Measurements from ENCODE around the gene RBL2.
A peak's percentile ranks its signal among the peaks of the same experiment; 100 is the strongest.
"Not testable (repeated sequence)": the region's sequence is repeated elsewhere in the genome, so short reads cannot be mapped to it uniquely, and the experiment has no call there.

RBL2 gene

DNA sequence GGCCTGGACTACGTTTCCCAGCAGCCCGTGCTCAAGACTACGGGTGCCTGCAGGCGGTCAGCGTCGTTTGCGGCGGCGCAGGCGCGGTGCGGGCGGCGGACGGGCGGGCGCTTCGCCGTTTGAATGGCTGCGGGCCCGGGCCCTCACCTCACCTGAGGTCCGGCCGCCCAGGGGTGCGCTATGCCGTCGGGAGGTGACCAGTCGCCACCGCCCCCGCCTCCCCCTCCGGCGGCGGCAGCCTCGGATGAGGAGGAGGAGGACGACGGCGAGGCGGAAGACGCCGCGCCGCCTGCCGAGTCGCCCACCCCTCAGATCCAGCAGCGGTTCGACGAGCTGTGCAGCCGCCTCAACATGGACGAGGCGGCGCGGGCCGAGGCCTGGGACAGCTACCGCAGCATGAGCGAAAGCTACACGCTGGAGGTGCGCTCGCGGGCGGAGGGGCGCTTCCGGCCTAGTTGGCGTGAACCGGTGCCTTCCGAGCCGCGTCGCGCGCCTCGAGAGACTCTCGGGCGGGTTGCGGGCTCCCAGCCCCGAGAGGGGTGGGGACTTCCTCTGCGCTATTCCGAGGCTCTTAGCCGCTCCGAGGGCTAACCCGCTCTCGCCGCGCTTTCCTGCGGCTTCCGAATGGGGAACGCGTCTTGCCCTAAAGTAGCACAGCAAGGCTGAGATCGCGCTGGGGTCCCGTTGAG lies at the start of gene RBL2 (continued):
- TF ChIP-seq, protein P1, sequence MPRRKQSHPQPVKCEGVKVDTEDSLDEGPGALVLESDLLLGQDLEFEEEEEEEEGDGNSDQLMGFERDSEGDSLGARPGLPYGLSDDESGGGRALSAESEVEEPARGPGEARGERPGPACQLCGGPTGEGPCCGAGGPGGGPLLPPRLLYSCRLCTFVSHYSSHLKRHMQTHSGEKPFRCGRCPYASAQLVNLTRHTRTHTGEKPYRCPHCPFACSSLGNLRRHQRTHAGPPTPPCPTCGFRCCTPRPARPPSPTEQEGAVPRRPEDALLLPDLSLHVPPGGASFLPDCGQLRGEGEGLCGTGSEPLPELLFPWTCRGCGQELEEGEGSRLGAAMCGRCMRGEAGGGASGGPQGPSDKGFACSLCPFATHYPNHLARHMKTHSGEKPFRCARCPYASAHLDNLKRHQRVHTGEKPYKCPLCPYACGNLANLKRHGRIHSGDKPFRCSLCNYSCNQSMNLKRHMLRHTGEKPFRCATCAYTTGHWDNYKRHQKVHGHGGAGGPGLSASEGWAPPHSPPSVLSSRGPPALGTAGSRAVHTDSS (tag by site-specific recombination; IDR thresholded peaks at IDR 0.05) = peak; percentile 33; the same call in 1 of the 2 replicates
- TF ChIP-seq, protein P2, sequence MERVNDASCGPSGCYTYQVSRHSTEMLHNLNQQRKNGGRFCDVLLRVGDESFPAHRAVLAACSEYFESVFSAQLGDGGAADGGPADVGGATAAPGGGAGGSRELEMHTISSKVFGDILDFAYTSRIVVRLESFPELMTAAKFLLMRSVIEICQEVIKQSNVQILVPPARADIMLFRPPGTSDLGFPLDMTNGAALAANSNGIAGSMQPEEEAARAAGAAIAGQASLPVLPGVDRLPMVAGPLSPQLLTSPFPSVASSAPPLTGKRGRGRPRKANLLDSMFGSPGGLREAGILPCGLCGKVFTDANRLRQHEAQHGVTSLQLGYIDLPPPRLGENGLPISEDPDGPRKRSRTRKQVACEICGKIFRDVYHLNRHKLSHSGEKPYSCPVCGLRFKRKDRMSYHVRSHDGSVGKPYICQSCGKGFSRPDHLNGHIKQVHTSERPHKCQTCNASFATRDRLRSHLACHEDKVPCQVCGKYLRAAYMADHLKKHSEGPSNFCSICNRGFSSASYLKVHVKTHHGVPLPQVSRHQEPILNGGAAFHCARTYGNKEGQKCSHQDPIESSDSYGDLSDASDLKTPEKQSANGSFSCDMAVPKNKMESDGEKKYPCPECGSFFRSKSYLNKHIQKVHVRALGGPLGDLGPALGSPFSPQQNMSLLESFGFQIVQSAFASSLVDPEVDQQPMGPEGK (tag by site-specific recombination; IDR thresholded peaks at IDR 0.05) = peak; percentile 59
- peak; percentile 71 for TF ChIP-seq ZFHX2 (tag by site-specific recombination; conservative IDR thresholded peaks at IDR 0.05)
- no peak for TF ChIP-seq HOXD13 (CRISPR knock-in tag; IDR thresholded peaks at IDR 0.05; ENCODE audit: borderline replicate concordance)
- peak; percentile 96 for TF ChIP-seq ZBTB8A (tag by site-specific recombination; IDR thresholded peaks at IDR 0.05)
- TF ChIP-seq SP3 (tag by site-specific recombination; IDR thresholded peaks at IDR 0.05) = 0 out of 2 replicates have a peak, but pooled peaks have one; percentile 27
- no peak for TF ChIP-seq ZNF677 (tag by site-specific recombination; IDR thresholded peaks at IDR 0.05)
- TF ChIP-seq, protein P3, sequence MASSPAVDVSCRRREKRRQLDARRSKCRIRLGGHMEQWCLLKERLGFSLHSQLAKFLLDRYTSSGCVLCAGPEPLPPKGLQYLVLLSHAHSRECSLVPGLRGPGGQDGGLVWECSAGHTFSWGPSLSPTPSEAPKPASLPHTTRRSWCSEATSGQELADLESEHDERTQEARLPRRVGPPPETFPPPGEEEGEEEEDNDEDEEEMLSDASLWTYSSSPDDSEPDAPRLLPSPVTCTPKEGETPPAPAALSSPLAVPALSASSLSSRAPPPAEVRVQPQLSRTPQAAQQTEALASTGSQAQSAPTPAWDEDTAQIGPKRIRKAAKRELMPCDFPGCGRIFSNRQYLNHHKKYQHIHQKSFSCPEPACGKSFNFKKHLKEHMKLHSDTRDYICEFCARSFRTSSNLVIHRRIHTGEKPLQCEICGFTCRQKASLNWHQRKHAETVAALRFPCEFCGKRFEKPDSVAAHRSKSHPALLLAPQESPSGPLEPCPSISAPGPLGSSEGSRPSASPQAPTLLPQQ (tag by site-specific recombination; IDR thresholded peaks at IDR 0.05) = peak; percentile 92
- TF ChIP-seq KLF16 (tag by site-specific recombination; IDR thresholded peaks at IDR 0.05) = peak; percentile 47
- no peak for TF ChIP-seq MYNN (tag by site-specific recombination; IDR thresholded peaks at IDR 0.05; ENCODE audit: borderline replicate concordance)
- TF ChIP-seq ZNF561 (tag by site-specific recombination; IDR thresholded peaks at IDR 0.05; ENCODE audit: borderline replicate concordance) = peak; percentile 93
- TF ChIP-seq, protein P4, sequence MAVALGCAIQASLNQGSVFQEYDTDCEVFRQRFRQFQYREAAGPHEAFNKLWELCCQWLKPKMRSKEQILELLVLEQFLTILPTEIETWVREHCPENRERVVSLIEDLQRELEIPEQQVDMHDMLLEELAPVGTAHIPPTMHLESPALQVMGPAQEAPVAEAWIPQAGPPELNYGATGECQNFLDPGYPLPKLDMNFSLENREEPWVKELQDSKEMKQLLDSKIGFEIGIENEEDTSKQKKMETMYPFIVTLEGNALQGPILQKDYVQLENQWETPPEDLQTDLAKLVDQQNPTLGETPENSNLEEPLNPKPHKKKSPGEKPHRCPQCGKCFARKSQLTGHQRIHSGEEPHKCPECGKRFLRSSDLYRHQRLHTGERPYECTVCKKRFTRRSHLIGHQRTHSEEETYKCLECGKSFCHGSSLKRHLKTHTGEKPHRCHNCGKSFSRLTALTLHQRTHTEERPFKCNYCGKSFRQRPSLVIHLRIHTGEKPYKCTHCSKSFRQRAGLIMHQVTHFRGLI (tag by site-specific recombination; IDR thresholded peaks at IDR 0.05) = peak; percentile 42; the same call in 1 of the 2 replicates

DNA sequence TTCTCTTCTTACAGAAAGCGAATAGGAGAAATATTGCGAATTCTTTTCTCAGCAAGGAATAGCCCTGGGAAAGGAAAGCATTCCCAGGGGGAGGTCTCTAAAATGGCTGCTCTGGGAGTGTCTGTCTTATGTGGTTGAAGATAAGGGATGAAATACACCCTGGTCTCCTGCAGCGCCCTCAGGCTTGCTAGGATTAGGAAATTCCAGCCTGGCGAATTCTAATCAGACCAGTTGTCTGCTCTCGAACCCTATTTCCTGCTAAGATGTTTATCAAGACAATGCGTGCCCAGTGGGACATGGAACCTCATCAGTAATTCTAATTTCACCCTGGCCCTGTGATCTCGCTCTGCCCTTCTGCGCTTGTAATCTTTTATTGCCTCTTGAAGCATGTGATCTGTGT lies 49.7 kb upstream of the RBL2 start:
- H3K36me3 ChIP-seq (ENCODE audit: control insufficient read depth in 2 of 2, insufficient read depth in 1 of 2, low read length in 2 of 2); POLR2A ChIA-PET; CTCF ChIA-PET; H3K4me3 ChIP-seq (ENCODE audit: low read depth, low read length); H3K9me3 ChIP-seq (ENCODE audit: control insufficient read depth, insufficient read depth, low read depth, low read length); H3K4me1 ChIP-seq (ENCODE audit: control insufficient read depth, insufficient read depth, low read length): not testable (repeated sequence)
- peak overlapping the region; percentile 48; the same call in 1 of the 2 replicates for H3K27ac ChIP-seq (ENCODE audit: extremely low read depth, low read depth, low read length)
- TF ChIP-seq TRIM28 (IDR thresholded peaks at IDR 0.05; ENCODE audit: borderline replicate concordance, low read length) = peak; percentile 85; the same call in 1 of the 2 replicates
- peak; percentile 38 for TF ChIP-seq ZNF529 (tag by site-specific recombination; IDR thresholded peaks at IDR 0.05; ENCODE audit: insufficient replicate concordance)
- TF ChIP-seq ZNF626 (tag by site-specific recombination; IDR thresholded peaks at IDR 0.05) = 0 out of 2 replicates have a peak, but pooled peaks have one; percentile 62
- TF ChIP-seq SETDB1 (IDR thresholded peaks at IDR 0.05; ENCODE audit: insufficient read length, low read length) = peak; percentile 89

DNA sequence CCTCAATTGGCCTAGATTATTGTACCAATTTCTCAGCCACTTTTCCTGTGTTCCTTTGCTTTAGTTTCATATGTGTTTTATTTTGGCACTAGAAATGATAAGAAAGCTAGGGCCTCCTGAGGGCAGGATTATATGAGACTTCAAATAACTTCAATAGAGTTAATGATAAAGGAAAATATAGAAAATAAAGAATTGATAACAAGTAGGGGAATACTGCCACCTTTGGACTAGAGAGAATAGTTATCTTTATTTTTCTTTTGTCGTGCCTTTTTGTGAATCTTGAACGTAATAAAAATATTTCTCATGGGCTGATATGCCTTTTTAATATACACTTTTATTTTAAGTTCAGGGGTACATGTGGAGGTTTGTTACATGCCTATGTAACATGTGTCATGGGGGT lies 29.3 kb upstream of the RBL2 start:
- ChIA-PET CTCF (no interaction called here), POLR2A (no interaction called here)
- no peaks in the 10 kb centered on the region for H3K4me1 ChIP-seq (ENCODE audit: control insufficient read depth, insufficient read depth, low read length)
- no peaks in the 10 kb centered on the region for H3K9me3 ChIP-seq (ENCODE audit: control insufficient read depth, insufficient read depth, low read depth, low read length)
- no peak overlapping the region for H3K4me3 ChIP-seq (ENCODE audit: low read depth, low read length)
- H3K27ac ChIP-seq (ENCODE audit: extremely low read depth, low read depth, low read length) = no peak overlapping the region
- H3K36me3 ChIP-seq (ENCODE audit: control insufficient read depth in 2 of 2, insufficient read depth in 1 of 2, low read length in 2 of 2) = no peaks in the 10 kb centered on the region
- TF ChIP-seq, protein P5, sequence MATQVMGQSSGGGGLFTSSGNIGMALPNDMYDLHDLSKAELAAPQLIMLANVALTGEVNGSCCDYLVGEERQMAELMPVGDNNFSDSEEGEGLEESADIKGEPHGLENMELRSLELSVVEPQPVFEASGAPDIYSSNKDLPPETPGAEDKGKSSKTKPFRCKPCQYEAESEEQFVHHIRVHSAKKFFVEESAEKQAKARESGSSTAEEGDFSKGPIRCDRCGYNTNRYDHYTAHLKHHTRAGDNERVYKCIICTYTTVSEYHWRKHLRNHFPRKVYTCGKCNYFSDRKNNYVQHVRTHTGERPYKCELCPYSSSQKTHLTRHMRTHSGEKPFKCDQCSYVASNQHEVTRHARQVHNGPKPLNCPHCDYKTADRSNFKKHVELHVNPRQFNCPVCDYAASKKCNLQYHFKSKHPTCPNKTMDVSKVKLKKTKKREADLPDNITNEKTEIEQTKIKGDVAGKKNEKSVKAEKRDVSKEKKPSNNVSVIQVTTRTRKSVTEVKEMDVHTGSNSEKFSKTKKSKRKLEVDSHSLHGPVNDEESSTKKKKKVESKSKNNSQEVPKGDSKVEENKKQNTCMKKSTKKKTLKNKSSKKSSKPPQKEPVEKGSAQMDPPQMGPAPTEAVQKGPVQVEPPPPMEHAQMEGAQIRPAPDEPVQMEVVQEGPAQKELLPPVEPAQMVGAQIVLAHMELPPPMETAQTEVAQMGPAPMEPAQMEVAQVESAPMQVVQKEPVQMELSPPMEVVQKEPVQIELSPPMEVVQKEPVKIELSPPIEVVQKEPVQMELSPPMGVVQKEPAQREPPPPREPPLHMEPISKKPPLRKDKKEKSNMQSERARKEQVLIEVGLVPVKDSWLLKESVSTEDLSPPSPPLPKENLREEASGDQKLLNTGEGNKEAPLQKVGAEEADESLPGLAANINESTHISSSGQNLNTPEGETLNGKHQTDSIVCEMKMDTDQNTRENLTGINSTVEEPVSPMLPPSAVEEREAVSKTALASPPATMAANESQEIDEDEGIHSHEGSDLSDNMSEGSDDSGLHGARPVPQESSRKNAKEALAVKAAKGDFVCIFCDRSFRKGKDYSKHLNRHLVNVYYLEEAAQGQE (tag by site-specific recombination; IDR thresholded peaks at IDR 0.05) = no peak
- TF ChIP-seq HOXC10 (CRISPR knock-in tag; IDR thresholded peaks at IDR 0.05) (no peak), ZNF423 (tag by site-specific recombination; IDR thresholded peaks at IDR 0.05) (no peak), ZNF791 (tag by site-specific recombination; IDR thresholded peaks at IDR 0.05) (no peak), IKZF3 (tag by site-specific recombination; IDR thresholded peaks at IDR 0.05) (no peak)
